Measurements from ENCODE around the gene EML6. TPM values are rescaled to one million over a fixed set of nuclear protein-coding genes. Genes with fewer than 3 reads are reported as not detected.

EML6 gene
- total RNA-seq, 1 experiment from 2014 or later: 15.7 TPM

GRCh38 chr2:54834721-54835120 lies 111.3 kb downstream of the EML6 start:
- ATAC-seq (no peak), DNase-seq (no peak)
- H3K36me3 ChIP-seq (ENCODE audit: low read depth, low read length): no peaks in the 10 kb centered on the region
- no peaks in the 10 kb centered on the region for H3F3A ChIP-seq (ENCODE audit: low read length, unreplicated experiment)
- intact Hi-C loops (cut with micrococcal nuclease): loop anchor here (5.0 to 10.0 kb wide), 2 partner anchors 167 to 720 kb away; partner anchors contain the start of gene ACYP2
- H3K27me3 ChIP-seq (ENCODE audit: low read length): no peaks in the 10 kb centered on the region
- H2AFZ ChIP-seq (ENCODE audit: low read length): no peak overlapping the region
- H3K4me3 ChIP-seq (ENCODE audit: low read length): no peak overlapping the region
- H4K20me1 ChIP-seq (ENCODE audit: low read length): no peaks in the 10 kb centered on the region
- H3K9me2 ChIP-seq (replicated peaks; ENCODE audit: low read length): no peaks in the 10 kb centered on the region
- ChIA-PET CTCF (no interaction called here), POLR2A (ENCODE audit: unreplicated experiment) (no interaction called here)
- H3K79me2 ChIP-seq (ENCODE audit: low read length): no peaks in the 10 kb centered on the region
- H3K4me2 ChIP-seq (ENCODE audit: low read length): no peak overlapping the region
- no peaks in the 10 kb centered on the region for H3K9me3 ChIP-seq (ENCODE audit: low read length)
- no peak overlapping the region for H3K27ac ChIP-seq (ENCODE audit: low read length)
- BruUV-seq (replicated peaks): no TSS peak
- no peak overlapping the region for H3K9ac ChIP-seq (ENCODE audit: low read length)
- TF ChIP-seq EZH2phosphoT487 (IDR thresholded peaks at IDR 0.05; ENCODE audit: borderline replicate concordance, low read length) (no peak), EZH2 (IDR thresholded peaks at IDR 0.05; ENCODE audit: low read length, unreplicated experiment) (no peak)
- TF ChIP-seq, protein P1, sequence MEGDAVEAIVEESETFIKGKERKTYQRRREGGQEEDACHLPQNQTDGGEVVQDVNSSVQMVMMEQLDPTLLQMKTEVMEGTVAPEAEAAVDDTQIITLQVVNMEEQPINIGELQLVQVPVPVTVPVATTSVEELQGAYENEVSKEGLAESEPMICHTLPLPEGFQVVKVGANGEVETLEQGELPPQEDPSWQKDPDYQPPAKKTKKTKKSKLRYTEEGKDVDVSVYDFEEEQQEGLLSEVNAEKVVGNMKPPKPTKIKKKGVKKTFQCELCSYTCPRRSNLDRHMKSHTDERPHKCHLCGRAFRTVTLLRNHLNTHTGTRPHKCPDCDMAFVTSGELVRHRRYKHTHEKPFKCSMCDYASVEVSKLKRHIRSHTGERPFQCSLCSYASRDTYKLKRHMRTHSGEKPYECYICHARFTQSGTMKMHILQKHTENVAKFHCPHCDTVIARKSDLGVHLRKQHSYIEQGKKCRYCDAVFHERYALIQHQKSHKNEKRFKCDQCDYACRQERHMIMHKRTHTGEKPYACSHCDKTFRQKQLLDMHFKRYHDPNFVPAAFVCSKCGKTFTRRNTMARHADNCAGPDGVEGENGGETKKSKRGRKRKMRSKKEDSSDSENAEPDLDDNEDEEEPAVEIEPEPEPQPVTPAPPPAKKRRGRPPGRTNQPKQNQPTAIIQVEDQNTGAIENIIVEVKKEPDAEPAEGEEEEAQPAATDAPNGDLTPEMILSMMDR (conservative IDR thresholded peaks at IDR 0.05; ENCODE audit: low read depth, low read length): no peak
- no peaks in the 10 kb centered on the region; the same call in 1 of the 2 replicates for H3K4me1 ChIP-seq (ENCODE audit: insufficient read depth, low read length)

- no peak for DNase-seq
- Histone ChIP-seq H2AFZ (ENCODE audit: low read length) (no peak overlapping the region), H3K79me2 (ENCODE audit: low read length) (no peaks in the 10 kb centered on the region), H3F3A (ENCODE audit: low read length, unreplicated experiment) (no peaks in the 10 kb centered on the region), H3K4me2 (ENCODE audit: low read length) (no peak overlapping the region), H3K9me3 (ENCODE audit: low read length) (no peaks in the 10 kb centered on the region), H4K20me1 (ENCODE audit: low read length) (no peaks in the 10 kb centered on the region), H3K4me1 (ENCODE audit: insufficient read depth, low read length) (peaks cover 4% of the 10 kb centered on the region; the same call in 1 of the 2 replicates), H3K27me3 (ENCODE audit: low read length) (no peaks in the 10 kb centered on the region), H3K36me3 (ENCODE audit: low read depth, low read length) (no peaks in the 10 kb centered on the region), H3K27ac (ENCODE audit: low read length) (no peak overlapping the region), H3K9me2 (replicated peaks; ENCODE audit: low read length) (no peaks in the 10 kb centered on the region), H3K4me3 (ENCODE audit: low read length) (no peak overlapping the region), H3K9ac (ENCODE audit: low read length) (no peak overlapping the region)
- POLR2A ChIA-PET (ENCODE audit: unreplicated experiment): interaction anchor here (0.6 kb wide), 1 partner anchor 132 kb away, joined by 3 read pairs; no protein-coding TSS in a partner anchor
- TF ChIP-seq EZH2phosphoT487 (IDR thresholded peaks at IDR 0.05; ENCODE audit: borderline replicate concordance, low read length) (no peak), EZH2 (IDR thresholded peaks at IDR 0.05; ENCODE audit: low read length, unreplicated experiment) (no peak)
- TF ChIP-seq, protein P1 (conservative IDR thresholded peaks at IDR 0.05; ENCODE audit: low read depth, low read length): no peak
- ATAC-seq: no peak
- CTCF ChIA-PET: interaction anchor here (0.6 kb wide), 1 partner anchor 121 kb away, joined by 4 read pairs; no protein-coding TSS in a partner anchor
- BruUV-seq (replicated peaks): no TSS peak
- intact Hi-C loops (cut with micrococcal nuclease): loop anchor here (5.0 to 10.0 kb wide), 2 partner anchors 169 to 722 kb away; partner anchors contain the start of gene ACYP2
Measured at GRCh38 chr2:54836477-54836876, 113.0 kb downstream of the EML6 start.

GRCh38 chr2:54838585-54839035 lies 115.1 kb downstream of the EML6 start:
- Histone ChIP-seq H3K9me3 (ENCODE audit: low read length) (no peaks in the 10 kb centered on the region), H3K27ac (ENCODE audit: low read length) (no peak overlapping the region), H3K4me2 (ENCODE audit: low read length) (no peak overlapping the region), H3K4me1 (ENCODE audit: insufficient read depth, low read length) (peaks cover 4% of the 10 kb centered on the region; the same call in 1 of the 2 replicates), H3K79me2 (ENCODE audit: low read length) (no peaks in the 10 kb centered on the region), H2AFZ (ENCODE audit: low read length) (peak overlapping the region; percentile 29; the same call in 1 of the 2 replicates), H4K20me1 (ENCODE audit: low read length) (no peaks in the 10 kb centered on the region), H3K9me2 (replicated peaks; ENCODE audit: low read length) (no peaks in the 10 kb centered on the region), H3K4me3 (ENCODE audit: low read length) (no peak overlapping the region), H3F3A (ENCODE audit: low read length, unreplicated experiment) (no peaks in the 10 kb centered on the region), H3K27me3 (ENCODE audit: low read length) (no peaks in the 10 kb centered on the region), H3K9ac (ENCODE audit: low read length) (no peak overlapping the region), H3K36me3 (ENCODE audit: low read depth, low read length) (no peaks in the 10 kb centered on the region)
- DNase-seq (peak; percentile 85), ATAC-seq (peak; percentile 68)
- BruUV-seq (replicated peaks): no TSS peak
- POLR2A ChIA-PET (ENCODE audit: unreplicated experiment): interaction anchor here (0.5 kb wide), 1 partner anchor 134 kb away, joined by 4 read pairs; no protein-coding TSS in a partner anchor
- intact Hi-C loops (cut with micrococcal nuclease): loop anchor here (1.0 to 10.0 kb wide), 5 partner anchors 66 to 724 kb away; partner anchors contain the start of genes ACYP2 and EML6
- TF ChIP-seq EZH2 (IDR thresholded peaks at IDR 0.05; ENCODE audit: low read length, unreplicated experiment): no peak
- TF ChIP-seq, protein P1 (conservative IDR thresholded peaks at IDR 0.05; ENCODE audit: low read depth, low read length): peak; percentile 94
- CTCF ChIA-PET: interaction anchor here (0.6 to 1.3 kb wide), 9 partner anchors 9 to 740 kb away, joined by 3 to 13 read pairs (median 4); partner anchors contain the start of gene EML6
